ENCODE measurements around the gene BCR.

The BCR gene

DNA sequence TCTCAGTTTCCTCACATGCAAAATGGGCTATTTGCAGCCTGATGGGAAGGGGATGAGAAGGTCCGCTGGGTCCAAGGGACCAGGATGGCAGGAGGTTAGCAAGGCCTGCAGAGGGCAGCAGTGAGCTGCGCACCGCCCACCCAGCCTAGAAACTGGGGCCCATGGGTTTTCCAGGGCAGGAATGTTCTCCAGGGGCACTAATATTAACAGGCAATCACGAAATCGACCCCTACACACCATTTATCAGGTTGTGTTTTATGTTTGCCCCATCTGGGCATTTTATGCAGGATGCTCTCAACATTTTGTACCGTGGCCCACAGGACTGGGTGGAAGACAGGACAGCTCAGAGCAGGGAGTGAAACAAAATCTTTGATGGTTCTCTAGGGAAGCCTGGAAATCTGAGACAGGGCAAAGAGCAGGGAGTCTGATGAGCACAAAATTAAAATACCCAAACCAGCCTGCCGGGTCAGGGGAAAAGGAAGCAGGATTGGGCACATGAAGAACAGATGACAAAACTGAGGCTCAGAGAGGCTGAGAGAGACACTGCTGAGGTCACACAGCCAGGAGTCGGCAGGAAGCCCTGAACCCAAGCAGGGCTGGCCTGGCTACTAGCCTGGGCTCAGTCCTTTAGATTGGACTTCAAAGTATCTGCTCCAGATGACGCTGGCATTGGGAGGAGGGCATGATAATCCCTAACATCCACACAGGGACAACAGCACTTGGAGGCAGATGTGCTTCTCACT lies 1.6 kb upstream of the BCR start:
- no peak for DNase-seq

DNA sequence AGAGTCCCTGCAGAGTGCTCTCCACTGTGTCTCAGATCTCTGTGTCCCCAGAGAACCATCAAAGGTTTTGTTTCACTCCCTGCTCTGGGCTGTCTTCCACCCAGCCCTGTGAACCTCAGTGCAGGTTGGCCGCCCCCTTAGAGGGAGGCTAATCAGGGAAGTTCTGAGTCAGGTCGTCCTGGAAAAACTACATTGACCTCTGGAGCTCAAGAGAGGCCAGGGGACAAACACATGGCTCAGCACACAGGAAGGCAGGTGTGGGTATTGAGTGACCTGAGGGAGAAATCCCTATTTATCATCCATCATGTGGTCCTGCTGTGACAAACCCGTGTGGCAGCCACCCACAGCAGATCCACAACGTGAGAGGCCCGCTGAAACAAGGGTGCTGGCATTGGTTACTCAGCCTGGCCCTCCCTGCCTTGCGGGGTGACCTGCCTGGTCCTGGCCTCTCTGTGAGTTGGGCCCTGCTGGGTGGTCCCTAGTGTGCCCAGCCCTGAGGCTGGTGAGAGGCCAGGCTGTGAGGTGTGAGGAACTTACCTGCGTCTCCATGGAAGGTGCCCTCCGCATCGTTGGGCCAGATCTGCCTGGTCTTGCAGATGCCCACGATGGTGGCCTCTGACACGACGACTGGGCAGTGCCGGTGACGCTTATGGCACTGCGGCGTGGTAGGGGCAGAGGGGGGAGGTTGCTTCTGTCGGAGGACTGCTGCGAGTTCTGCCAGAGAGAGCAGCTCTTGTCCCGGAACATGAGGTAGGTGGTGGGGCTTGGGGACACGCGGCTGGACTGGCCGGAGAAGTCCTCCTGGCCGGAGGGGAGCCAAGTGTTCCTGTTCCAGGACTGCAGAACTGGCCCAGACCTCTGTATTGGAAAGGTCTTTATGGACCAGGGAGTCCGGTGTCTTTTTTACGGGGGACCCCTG lies 669 bp upstream of the BCR start:
- DNase-seq = no peak

DNA sequence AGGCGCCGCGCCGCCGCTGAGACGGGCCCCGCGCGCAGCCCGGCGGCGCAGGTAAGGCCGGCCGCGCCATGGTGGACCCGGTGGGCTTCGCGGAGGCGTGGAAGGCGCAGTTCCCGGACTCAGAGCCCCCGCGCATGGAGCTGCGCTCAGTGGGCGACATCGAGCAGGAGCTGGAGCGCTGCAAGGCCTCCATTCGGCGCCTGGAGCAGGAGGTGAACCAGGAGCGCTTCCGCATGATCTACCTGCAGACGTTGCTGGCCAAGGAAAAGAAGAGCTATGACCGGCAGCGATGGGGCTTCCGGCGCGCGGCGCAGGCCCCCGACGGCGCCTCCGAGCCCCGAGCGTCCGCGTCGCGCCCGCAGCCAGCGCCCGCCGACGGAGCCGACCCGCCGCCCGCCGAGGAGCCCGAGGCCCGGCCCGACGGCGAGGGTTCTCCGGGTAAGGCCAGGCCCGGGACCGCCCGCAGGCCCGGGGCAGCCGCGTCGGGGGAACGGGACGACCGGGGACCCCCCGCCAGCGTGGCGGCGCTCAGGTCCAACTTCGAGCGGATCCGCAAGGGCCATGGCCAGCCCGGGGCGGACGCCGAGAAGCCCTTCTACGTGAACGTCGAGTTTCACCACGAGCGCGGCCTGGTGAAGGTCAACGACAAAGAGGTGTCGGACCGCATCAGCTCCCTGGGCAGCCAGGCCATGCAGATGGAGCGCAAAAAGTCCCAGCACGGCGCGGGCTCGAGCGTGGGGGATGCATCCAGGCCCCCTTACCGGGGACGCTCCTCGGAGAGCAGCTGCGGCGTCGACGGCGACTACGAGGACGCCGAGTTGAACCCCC lies 798 bp downstream of the BCR start:
- no peak for DNase-seq

- DNase-seq = no peak
Observed at GRCh38 chr22:23181721-23182308, 1.5 kb downstream of the BCR start.

DNA sequence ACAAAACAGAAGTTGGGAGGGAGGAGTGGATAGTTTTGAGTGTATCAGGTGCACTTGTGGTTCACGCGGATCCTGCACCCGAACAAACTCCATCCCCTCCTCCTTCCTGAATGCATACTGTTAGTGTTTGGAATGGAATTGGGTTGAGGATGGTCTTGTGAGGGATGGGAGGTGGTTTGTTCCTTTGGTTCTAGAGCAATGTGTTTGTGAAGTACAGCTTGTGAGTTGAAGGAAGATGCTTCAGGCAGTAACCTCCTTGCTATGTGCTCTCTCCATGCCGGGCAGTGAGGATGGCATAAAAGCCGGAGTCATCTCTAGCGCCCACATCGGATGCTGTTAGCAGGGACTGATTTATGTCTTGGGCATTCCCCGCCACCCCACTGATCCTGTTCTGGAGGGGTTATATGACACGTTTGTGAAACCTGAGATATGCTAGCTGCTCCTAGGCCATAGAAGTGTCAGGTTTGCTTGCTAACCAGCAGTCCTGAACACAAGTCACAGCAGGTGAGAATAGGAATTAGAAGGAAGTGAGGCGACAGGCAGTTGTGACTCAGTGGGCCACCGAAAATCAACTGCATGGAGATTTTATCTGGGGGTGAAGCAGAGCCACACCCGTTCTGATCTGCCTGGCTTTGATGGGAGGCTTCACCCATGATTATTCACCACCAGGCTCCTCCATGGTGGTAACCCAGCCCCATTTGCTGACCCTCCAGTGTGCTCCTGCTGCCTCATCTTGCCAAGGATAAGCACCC lies 2.2 kb downstream of the BCR start:
- DNase-seq = no peak

DNA sequence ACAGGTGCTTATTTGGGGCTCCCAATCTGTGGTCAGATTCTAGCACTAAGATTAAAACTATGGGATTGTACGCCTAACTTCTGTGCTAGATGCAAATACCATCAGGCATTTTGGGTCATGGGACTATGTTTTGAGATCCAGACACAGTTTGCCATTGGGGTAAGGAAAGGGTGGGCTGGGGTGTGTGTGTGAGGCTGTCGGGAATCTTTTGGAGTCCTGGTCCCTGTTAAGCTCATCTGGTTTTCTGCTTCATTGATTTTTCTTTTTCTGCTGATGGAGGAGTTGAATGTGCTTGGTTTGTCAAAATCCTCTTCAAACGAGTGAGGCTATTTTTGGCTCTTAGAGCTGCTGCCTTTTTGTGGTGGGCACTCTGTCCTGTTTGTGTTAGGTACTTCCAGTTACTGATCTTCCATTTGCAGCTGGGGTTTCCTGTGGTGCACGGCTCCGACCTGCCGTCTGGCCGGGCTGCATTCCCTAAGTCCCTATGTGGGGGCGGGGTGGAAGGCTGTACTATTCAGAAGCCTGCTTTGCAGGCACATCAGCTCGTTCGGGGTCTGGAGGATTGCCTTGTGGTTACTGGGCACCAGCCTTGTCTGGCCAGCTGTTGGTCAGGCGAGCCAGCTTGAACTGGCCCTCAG lies 2.9 kb downstream of the BCR start:
- no peak for DNase-seq

GRCh38 chr22:23184100-23184763 lies 3.9 kb downstream of the BCR start:
- no peak for DNase-seq

DNA sequence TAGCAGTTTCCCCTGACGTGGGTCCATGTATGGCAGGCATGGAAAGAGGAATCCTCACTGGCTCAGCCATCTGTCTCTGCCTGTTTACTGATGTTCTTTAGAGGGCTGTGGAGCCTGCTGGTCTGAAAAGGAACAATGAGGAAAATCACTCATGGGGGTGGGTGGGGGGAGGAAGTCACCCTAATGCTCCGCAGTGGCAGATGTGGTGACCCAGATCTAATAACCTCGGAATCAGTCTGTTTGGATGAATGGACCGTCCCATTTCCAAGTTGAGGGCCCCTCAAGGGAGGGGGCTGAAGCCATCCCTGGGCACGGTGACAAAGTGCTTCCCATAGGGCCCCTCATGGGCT lies 4.4 kb downstream of the BCR start:
- DNase-seq = no peak

GRCh38 chr22:23187211-23187610 lies 6.9 kb downstream of the BCR start:
- no peak for DNase-seq

DNA sequence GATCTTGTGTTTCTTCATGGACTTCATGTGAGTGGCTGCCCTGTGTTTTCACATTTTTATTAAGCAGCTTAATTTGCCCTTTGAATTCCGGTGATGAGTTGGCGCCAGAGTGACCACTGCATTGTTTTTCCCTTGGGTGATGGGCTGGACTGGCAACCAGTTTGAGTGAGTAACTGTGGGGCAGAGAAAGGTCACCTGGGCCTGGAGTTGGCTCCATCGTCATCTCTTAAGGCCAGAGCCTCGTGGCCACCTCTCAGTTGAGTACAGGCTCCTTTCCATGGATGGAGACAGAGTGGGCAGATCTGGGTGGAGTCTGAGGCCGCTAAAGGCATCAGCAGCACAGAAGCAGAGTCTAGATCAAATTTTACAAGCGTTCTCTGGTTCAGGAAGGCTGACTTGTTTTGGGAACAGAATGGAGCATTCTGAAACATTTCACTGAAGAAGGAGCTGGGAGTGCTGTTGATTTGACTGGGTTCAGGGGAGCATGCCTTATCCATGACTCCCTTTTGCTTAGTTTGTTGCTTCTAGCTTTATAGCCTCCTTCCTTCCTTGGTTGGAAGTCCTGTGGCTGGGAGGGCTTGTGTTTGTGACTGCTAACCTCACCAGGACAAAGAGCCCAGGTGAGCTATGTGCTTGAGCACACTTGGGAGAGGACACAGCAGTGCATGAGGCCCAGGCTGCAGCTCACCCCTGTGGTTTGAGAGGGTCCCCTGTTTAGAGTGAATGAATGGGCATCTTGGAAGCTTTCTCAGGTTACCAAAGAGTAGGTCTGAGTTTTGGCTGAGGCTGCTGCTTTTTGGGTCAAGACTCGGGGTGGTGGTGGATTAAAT lies 7.8 kb downstream of the BCR start:
- no peak for DNase-seq

DNA sequence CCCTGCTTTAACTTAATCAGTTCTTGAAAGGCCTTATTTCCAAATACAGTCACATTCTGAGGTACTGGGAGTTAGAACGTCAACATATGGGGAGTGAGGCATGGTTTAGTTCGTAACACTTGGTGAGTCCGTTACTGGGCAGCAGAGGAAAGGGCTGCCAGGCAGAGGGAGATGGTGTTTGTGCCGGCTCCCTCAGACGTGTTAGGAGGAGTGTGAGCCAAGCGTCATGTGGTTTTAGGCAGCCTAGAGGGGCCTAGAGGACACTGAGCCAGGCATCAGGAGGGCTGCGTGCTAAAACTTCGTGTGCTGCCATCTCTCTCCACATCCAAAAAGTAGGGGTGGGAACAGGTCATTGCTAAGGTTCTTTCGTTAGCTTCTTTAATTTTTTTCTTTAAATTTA lies 10.2 kb downstream of the BCR start:
- no peak for DNase-seq

DNA sequence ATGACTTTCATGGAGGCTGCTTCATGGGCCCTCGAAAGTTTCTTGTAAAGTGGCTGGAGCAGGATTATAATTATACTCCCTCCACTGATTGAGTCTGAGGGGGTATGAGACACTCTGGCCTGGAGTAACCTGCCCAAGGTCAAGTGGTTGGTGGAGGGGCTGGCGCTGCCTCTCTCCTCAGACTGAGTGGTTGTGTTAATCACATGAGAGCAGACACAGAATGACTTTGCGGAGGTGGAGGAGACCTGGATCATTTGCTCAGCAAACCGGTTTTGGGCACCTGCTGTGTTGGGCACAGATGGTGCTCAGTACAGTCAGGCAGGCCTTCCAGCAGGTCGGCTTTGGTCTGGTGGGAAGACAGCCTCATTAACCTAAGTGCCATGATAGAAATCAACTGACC lies 11.8 kb downstream of the BCR start:
- no peak for DNase-seq

DNA sequence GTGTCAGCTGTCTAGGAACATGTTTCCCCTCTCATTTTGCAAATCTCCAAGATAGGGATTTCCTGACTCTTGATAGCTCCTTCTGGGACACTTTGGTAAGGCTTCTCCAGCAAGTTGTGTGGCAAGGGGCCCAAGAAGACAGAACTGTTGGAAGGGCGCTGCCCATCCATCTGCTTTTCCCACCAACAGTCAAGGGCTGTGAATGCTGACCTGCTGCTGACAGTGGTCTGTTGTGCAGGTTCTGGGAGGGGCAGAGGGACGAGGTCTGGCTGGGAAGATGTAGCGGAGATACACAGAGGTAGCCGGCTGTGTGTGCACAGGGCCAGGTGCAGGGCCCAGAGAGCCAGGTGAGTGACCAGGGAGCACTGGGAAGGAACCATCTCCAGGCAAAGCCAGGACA lies 12.2 kb downstream of the BCR start:
- no peak for DNase-seq

- no peak for DNase-seq
Observed at GRCh38 chr22:23193196-23193827, 13.0 kb downstream of the BCR start.

DNA sequence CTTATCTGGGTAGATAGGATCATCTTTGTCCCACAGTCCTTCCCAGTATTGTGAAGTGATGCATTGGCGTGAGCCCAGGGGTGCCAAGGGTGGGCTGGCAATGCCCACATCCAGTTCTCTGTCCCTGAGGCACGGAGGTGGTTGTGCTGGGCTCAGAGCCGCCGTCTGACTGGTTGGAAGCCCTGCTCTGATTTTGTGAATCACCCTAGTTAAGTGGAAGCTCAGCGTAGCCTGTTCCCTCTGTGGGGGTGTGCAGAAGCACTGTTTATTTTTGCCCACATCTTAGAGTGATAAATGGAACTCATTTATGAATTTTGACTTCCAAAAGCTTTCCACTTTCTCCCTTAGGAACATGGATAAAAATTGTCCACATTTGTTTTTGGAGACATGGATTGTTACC lies 13.6 kb downstream of the BCR start:
- DNase-seq = no peak

- no peak for DNase-seq
Observed at GRCh38 chr22:23196165-23196564, 15.9 kb downstream of the BCR start.

DNA sequence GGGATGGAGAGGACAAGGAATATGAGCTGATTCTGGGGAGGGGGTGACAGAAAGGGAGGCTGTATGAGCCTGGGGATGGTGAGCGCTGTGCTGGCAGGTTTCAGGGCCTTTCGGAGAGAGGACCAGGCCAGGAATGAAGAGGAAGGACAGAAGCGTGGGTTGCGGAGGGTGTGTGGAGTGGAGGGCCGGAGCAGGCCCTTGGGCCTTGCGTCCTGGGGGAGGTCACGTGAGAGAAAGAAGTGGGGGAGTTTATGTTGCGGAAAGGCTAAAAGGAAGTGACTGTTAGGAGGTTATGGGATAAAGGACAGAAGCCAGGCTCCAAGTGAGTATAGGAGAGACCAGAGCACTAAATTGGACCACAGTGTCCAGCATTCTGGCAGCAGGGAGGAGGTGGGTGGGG lies 17.5 kb downstream of the BCR start:
- DNase-seq = no peak

- DNase-seq = no peak
Observed at GRCh38 chr22:23199159-23199558, 18.9 kb downstream of the BCR start.

DNA sequence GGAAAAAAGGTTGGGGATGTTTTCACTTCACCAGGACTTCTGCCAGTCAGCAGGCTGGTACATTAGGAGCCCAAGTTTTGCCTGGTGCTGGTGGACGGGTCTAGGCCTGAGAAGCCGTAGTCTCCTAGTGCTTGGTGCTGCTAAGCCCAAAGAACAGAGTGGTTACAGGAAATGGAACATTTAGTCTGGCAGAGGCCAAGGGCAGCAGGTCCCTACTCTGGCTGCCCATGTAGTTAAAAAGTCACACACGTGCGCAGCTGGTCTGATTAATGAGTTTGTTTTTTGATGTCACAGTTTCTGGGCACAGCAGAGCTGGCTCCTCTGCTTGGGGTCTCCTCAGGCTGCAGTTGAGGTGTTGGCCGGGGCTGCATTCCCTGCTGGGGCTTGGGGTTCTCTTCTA lies 20.6 kb downstream of the BCR start:
- no peak for DNase-seq

All from NCI-H1048 (cell line).